ENCODE measurements around the gene TPO. TPM values are rescaled to one million over a fixed set of nuclear protein-coding genes. Genes with fewer than 3 reads are reported as not detected.

Gene TPO
- total RNA-seq, 2 experiments from 2014 or later: not detected

- CTCF ChIA-PET: interaction anchor here (1.0 to 1.1 kb wide), 2 partner anchors 33 to 52 kb away, joined by 3 to 4 read pairs; no protein-coding TSS in a partner anchor
- no peak overlapping the region for H3K4me3 Mint-ChIP-seq
- intact Hi-C loops (cut with micrococcal nuclease): loop anchor here (10.0 kb wide), 1 partner anchor 384 kb away; no protein-coding TSS in a partner anchor
Measured at GRCh38 chr2:1518331-1518803, 105.1 kb downstream of the TPO start.

DNA sequence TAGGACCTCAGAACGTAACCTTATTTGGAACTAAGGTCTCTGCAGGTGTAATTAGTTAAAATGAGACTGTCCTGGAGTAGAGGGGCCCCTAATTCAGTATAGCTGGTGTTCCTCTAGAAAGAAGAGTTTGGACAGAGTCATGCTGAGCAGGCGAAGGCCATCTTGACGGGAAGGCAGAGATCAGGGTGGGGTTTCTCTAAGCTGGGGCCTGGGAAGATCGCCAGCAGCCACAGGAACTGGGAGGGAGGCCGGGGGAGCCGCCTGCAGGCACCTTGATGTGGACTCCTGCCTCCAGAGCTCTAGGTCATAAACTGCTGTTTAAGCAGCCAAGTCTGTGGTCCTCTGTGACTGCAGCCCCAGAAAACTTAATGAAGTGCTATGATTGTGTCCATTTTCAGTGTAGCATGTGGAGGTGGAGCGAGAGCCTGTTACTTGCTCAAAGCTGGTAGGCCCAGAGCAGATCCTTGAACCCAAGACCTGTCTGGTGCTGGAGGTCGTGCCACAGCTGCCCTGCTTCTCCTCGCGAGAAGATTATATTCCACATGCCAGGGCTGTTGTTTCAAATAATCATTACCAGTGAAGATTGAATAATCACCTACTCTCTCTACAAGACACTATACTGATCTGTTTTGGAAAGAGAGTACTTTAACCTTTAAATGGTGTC is 105.7 kb downstream of the TPO start:
- peak; percentile 8 for DNase-seq
- Mint-ChIP-seq H3K9me3 (no peaks in the 10 kb centered on the region), H3K36me3 (ENCODE audit: low read depth) (no peaks in the 10 kb centered on the region), H3K4me3 (no peak overlapping the region), H3K4me1 (ENCODE audit: low read depth) (peaks cover 23% of the 10 kb centered on the region), H3K27me3 (ENCODE audit: low read depth) (no peaks in the 10 kb centered on the region), H3K27ac (peak overlapping the region; percentile 84)
- intact Hi-C loops (cut with micrococcal nuclease): loop anchor here (10.0 kb wide), 1 partner anchor 384 kb away; no protein-coding TSS in a partner anchor
- CTCF ChIA-PET: interaction anchor here (1.1 kb wide), 1 partner anchor 51 kb away, joined by 4 read pairs; no protein-coding TSS in a partner anchor

More at GRCh38 chr2:1518331-1518803, 105.1 kb downstream of the TPO start:
- DNase-seq: peak; percentile 46
- Mint-ChIP-seq H3K27me3 (ENCODE audit: low read depth) (no peaks in the 10 kb centered on the region), H3K36me3 (ENCODE audit: low read depth) (no peaks in the 10 kb centered on the region), H3K27ac (peak overlapping the region; percentile 84), H3K9me3 (no peaks in the 10 kb centered on the region), H3K4me1 (ENCODE audit: low read depth) (peaks cover 23% of the 10 kb centered on the region)

- Mint-ChIP-seq H3K4me3 (no peak overlapping the region), H3K27me3 (ENCODE audit: low read depth) (no peaks in the 10 kb centered on the region), H3K9me3 (no peaks in the 10 kb centered on the region), H3K4me1 (ENCODE audit: low read depth) (peaks cover 23% of the 10 kb centered on the region), H3K36me3 (ENCODE audit: low read depth) (no peaks in the 10 kb centered on the region), H3K27ac (no peak overlapping the region)
- DNase-seq: no peak
- intact Hi-C loops (cut with micrococcal nuclease): no loop called here
- CTCF ChIA-PET: no interaction called here
Measured at GRCh38 chr2:1521191-1521877, 108.1 kb downstream of the TPO start.

DNA sequence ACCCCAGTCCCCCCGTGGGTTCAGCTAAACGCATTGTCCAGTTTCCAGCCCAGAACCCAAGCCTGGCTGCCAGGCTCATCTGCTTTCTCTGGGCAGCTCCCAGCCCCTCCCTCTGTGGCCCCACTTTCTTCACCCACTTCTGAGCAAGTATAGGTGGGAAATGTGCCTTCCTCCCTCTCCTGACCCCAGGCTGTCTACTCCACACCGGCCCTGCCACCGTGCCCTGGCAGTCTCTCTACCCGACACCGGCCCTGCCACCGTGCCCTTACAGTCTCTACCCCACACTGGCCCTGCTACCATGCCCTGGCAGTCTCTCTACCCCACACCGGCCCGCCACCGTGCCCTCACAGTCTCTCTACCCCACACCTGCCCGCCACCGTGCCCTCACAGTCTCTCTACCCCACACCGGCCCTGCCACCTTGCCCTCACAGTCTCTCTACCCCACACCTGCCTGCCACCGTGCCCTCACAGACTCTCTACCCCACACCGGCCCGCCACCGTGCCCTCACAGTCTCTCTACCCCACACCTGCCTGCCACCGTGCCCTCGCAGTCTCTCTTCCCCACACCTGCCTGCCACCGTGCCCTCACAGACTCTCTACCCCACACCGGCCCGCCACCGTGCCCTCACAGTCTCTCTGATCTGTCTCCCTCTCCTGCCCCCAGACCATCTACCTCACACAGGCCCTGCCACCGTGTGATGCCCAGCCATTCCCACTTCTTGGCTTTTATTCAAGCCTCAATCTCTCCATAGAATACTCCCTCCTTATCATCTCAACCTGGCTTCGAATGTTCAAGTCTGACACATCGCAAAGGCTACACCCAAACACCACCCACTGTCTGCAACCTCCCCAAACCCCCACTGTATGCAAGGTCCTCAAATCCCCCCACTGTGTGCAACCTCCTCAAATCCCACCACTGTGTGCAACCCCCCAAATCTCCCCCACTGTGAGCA is 108.9 kb downstream of the TPO start:
- intact Hi-C loops (cut with micrococcal nuclease): no loop called here
- H3K36me3 Mint-ChIP-seq (ENCODE audit: low read depth): no peaks in the 10 kb centered on the region
- no peak for DNase-seq
- H3K27ac Mint-ChIP-seq: no peak overlapping the region
- CTCF ChIA-PET: no interaction called here
- no peak overlapping the region for H3K4me3 Mint-ChIP-seq
- H3K9me3 Mint-ChIP-seq: no peaks in the 10 kb centered on the region
- H3K27me3 Mint-ChIP-seq (ENCODE audit: low read depth): no peaks in the 10 kb centered on the region
- peaks cover 19% of the 10 kb centered on the region for H3K4me1 Mint-ChIP-seq (ENCODE audit: low read depth)

GRCh38 chr2:1527153-1527992 is 114.1 kb downstream of the TPO start:
- Mint-ChIP-seq H3K4me3 (no peak overlapping the region), H3K9me3 (no peaks in the 10 kb centered on the region), H3K27me3 (ENCODE audit: low read depth) (peaks cover 3% of the 10 kb centered on the region), H3K27ac (no peak overlapping the region), H3K4me1 (ENCODE audit: low read depth) (no peaks in the 10 kb centered on the region), H3K36me3 (ENCODE audit: low read depth) (no peaks in the 10 kb centered on the region)
- no peak for DNase-seq
- CTCF ChIA-PET: no interaction called here
- intact Hi-C loops (cut with micrococcal nuclease): no loop called here

DNA sequence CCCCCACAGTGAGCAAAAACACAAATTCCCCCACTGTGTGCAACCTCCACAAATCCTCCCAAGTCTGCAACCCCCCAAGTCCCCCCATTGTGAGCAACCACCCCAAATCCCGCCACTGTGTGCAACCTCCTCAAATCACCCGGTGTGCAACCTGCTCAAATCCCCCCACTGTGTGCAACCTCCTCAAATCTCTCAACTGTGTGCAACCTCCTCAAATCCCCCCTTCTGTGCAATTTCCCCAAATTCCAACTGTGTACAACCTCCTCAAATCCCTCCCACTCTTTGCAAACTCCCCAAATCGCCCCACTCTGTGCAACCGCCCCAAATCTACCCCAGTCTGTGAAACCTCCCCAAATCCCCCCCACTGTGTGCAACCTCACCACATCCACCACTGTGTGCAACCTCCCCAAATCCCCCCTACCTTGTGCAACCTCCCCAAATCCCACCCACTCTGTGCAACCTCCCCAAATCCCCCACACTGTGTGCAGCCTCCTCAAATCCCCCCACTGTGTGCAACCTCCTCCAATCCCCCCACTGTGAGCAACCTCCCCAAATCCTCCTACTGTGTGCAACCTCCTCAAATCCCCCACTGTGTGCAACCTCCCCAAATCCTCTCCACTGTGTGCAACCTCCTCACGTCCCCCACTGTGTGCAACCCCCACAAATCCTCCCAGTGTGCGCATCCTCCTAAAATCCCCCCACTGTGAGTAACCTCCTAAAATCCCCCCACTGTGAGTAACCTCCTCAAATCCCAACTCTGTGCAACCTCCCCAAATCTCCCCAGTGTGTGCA is 115.2 kb downstream of the TPO start:
- DNase-seq: no peak
- Mint-ChIP-seq H3K4me1 (ENCODE audit: low read depth) (no peaks in the 10 kb centered on the region), H3K27me3 (ENCODE audit: low read depth) (peaks cover 3% of the 10 kb centered on the region), H3K9me3 (no peaks in the 10 kb centered on the region), H3K27ac (no peak overlapping the region), H3K36me3 (ENCODE audit: low read depth) (no peaks in the 10 kb centered on the region), H3K4me3 (no peak overlapping the region)
- CTCF ChIA-PET: no interaction called here
- intact Hi-C loops (cut with micrococcal nuclease): no loop called here

- Mint-ChIP-seq H3K27ac (no peak overlapping the region), H3K9me3 (no peaks in the 10 kb centered on the region), H3K27me3 (ENCODE audit: low read depth) (peaks cover 8% of the 10 kb centered on the region), H3K4me1 (ENCODE audit: low read depth) (no peaks in the 10 kb centered on the region), H3K4me3 (no peak overlapping the region), H3K36me3 (ENCODE audit: low read depth) (no peaks in the 10 kb centered on the region)
- intact Hi-C loops (cut with micrococcal nuclease): no loop called here
- peak; percentile 33 for DNase-seq
- CTCF ChIA-PET: no interaction called here
Measured at GRCh38 chr2:1538663-1539062, 125.4 kb downstream of the TPO start.

- Mint-ChIP-seq H3K36me3 (ENCODE audit: low read depth) (no peaks in the 10 kb centered on the region), H3K4me3 (no peak overlapping the region), H3K27me3 (ENCODE audit: low read depth) (peaks cover 4% of the 10 kb centered on the region), H3K9me3 (no peaks in the 10 kb centered on the region), H3K4me1 (ENCODE audit: low read depth) (no peaks in the 10 kb centered on the region), H3K27ac (no peak overlapping the region)
- no peak for DNase-seq
- intact Hi-C loops (cut with micrococcal nuclease): no loop called here
- CTCF ChIA-PET: interaction anchor here (0.6 kb wide), 1 partner anchor 408 kb away, joined by 3 read pairs; no protein-coding TSS in a partner anchor
Measured at GRCh38 chr2:1539441-1539840, 126.2 kb downstream of the TPO start.

DNA sequence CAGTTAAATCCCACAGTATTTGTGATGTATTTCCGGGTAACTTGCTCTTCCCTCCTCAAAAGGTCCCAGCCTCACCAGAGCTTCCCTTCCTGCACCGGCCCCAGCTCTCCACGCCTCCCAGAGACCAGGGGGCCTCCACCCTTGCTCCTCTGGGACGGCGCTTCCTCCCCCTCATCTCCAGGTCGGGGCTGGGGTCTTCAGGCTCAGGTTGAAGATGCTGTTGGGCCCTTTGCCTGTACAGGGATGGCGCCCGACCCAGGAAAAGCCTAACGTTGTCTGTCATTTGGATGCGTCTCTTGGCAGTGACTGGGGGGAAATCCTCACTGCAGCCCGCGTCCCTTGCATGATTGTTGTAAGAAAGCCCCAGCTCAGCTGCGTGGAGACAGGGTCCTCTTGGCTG is 126.7 kb downstream of the TPO start:
- no peak overlapping the region for H3K27ac Mint-ChIP-seq
- no peaks in the 10 kb centered on the region for H3K9me3 Mint-ChIP-seq
- H3K4me1 Mint-ChIP-seq (ENCODE audit: low read depth): no peaks in the 10 kb centered on the region
- H3K4me3 Mint-ChIP-seq: no peak overlapping the region
- CTCF ChIA-PET: no interaction called here
- no peaks in the 10 kb centered on the region for H3K36me3 Mint-ChIP-seq (ENCODE audit: low read depth)
- intact Hi-C loops (cut with micrococcal nuclease): loop anchor here (10.0 kb wide), 1 partner anchor 405 kb away; no protein-coding TSS in a partner anchor
- H3K27me3 Mint-ChIP-seq (ENCODE audit: low read depth): no peaks in the 10 kb centered on the region
- no peak for DNase-seq

DNA sequence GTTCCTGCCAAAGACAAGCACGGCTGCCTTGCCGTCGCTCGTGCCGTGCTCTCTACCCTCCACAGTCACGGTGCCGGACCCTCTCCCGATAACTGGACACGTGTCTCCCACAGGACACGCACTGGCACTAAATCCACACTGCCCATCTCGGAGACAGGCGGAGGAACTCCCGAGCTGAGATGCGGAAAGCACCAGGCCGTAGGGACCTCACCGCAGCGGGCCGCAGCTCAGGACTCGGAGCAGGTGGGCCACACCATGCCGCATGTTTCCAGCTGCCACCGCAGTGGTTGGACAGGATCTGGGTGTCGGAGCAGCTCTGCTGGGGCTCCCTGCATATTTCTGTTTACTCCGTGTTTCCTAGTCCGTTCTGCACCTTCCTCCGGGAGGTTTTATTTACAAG is 127.2 kb downstream of the TPO start:
- CTCF ChIA-PET: interaction anchor here (2.0 kb wide), 1 partner anchor 11 kb away, joined by 12 read pairs; no protein-coding TSS in a partner anchor
- no peaks in the 10 kb centered on the region for H3K9me3 Mint-ChIP-seq

GRCh38 chr2:1541040-1541439 is 127.8 kb downstream of the TPO start:
- Mint-ChIP-seq H3K36me3 (ENCODE audit: low read depth) (no peaks in the 10 kb centered on the region), H3K27me3 (ENCODE audit: low read depth) (no peaks in the 10 kb centered on the region), H3K4me3 (no peak overlapping the region), H3K9me3 (no peaks in the 10 kb centered on the region), H3K27ac (no peak overlapping the region), H3K4me1 (ENCODE audit: low read depth) (peaks cover 8% of the 10 kb centered on the region)
- CTCF ChIA-PET: interaction anchor here (2.0 kb wide), 1 partner anchor 10 kb away, joined by 12 read pairs; no protein-coding TSS in a partner anchor
- DNase-seq: no peak
- intact Hi-C loops (cut with micrococcal nuclease): loop anchor here (10.0 kb wide), 1 partner anchor 406 kb away; no protein-coding TSS in a partner anchor

More for the DNA sequence above, 127.2 kb downstream of the TPO start:
- Mint-ChIP-seq H3K4me1 (ENCODE audit: low read depth) (peaks cover 3% of the 10 kb centered on the region), H3K36me3 (ENCODE audit: low read depth) (no peaks in the 10 kb centered on the region), H3K27me3 (ENCODE audit: low read depth) (no peaks in the 10 kb centered on the region), H3K27ac (no peak overlapping the region), H3K4me3 (no peak overlapping the region)
- intact Hi-C loops (cut with micrococcal nuclease): loop anchor here (10.0 kb wide), 1 partner anchor 406 kb away; no protein-coding TSS in a partner anchor
- DNase-seq: no peak

All from activated naive CD4-positive, alpha-beta T cell treated with anti-CD3 and anti-CD28 coated beads for 36 hours (primary cell).